Esophagus squamous epithelium (tissue), 5 donors: ENCODE data around the gene CPPED1. TPM values are rescaled to one million over a fixed set of nuclear protein-coding genes. Genes with fewer than 3 reads are reported as not detected.
A peak's percentile ranks its signal among the peaks of the same experiment; 100 is the strongest.

ENCODE experiments used
- DNase-seq: peaks from one replicate; lab custom pipeline; 2025; lab: John Stamatoyannopoulos, UW
- H3K27ac ChIP-seq, 4 donors: fragments of 200-600 bp; sonication (generic); one replicate each; pipeline ENCODE4 v1.5.1; 2016 to 2019; ENCODE audit warnings: mild to moderate bottlenecking in 1 of 4
- H3K27me3 ChIP-seq, 4 donors: fragments of 200-600 bp; sonication (generic); 1 replicate in 3 of 4; 2 replicates in 1 of 4; pipeline versions ENCODE4 v1.5.1 to v1.6.0; 2017 to 2021; ENCODE audit warnings: antibody characterized with exemption in 1 of 4
- H3K36me3 ChIP-seq, 3 donors: fragments of 200-600 bp; sonication (generic); one replicate each; pipeline ENCODE4 v1.5.1; 2016 to 2019
- H3K4me1 ChIP-seq, 3 donors: fragments of 200-600 bp; sonication (generic); one replicate each; pipeline ENCODE4 v1.5.1; 2017 to 2019
- H3K4me3 ChIP-seq, 4 donors: fragments of 200-600 bp; sonication (generic); 1 replicate in 3 of 4; 2 replicates in 1 of 4; pipeline ENCODE4 v1.5.1; 2016 to 2019; ENCODE audit warnings: mild to moderate bottlenecking in 2 of 4, moderate library complexity in 1 of 4
- H3K9me3 ChIP-seq, 3 donors: fragments of 200-600 bp; sonication (generic); one replicate each; pipeline ENCODE4 v1.5.1; 2016 to 2019
- CTCF ChIP-seq, 6 experiments: fragments of 450-650 bp in 4 of 6; fragments of 200-600 bp in 2 of 6; sonication (generic) in 2 of 6; IDR thresholded peaks; one replicate each; pipeline ENCODE4 v1.5.1; 2016 to 2019; ENCODE audit warnings: antibody characterized with exemption in 6 of 6, mild to moderate bottlenecking in 4 of 6, moderate library complexity in 4 of 6
- POLR2A ChIP-seq, 4 donors: fragments of 450-650 bp; IDR thresholded peaks; one replicate each; pipeline ENCODE4 v1.6.1; 2017; ENCODE audit warnings: antibody characterized with exemption in 4 of 4, mild to moderate bottlenecking in 4 of 4, moderate library complexity in 3 of 4
- WGBS, 2 donors: methylation state at CpG; one replicate each; pipeline ENCODE4 v1.1.5; 2018; 5-methylcytosine and 5-hydroxymethylcytosine counted together
- intact Hi-C: fragments of 100-400 bp; cut with DNase I; formaldehyde crosslinking; loops from one replicate; pipeline ENCODE4 v1.15.0; 2022
- total RNA-seq, 4 donors: library from RNA; depleted of rRNA; stranded (reverse); fragments of >200 nt; gene quantifications; one replicate each; pipeline ENCODE4 v1.1.0, GENCODE V29; 2016
- donor health status: DM: yes; HTN: yes; CAD: no.

Gene CPPED1
- total RNA-seq, 4 donors from 2014 or later: 14.3 to 45.6 (median 16.8) TPM

GRCh38 chr16:12760819-12761611 is 42.7 kb downstream of the CPPED1 start:
- DNase-seq: no peak
- H3K9me3 ChIP-seq: no peaks in the 10 kb centered on the region
- WGBS, 2 donors: 87 to 89% methylated on average over 5 to 11 of the region's 12 CpGs

GRCh38 chr16:12758670-12759558 is 44.8 kb downstream of the CPPED1 start:
- 73 to 78% methylated on average over 8 to 9 of the region's 9 CpGs for WGBS, 2 donors
- Histone ChIP-seq H3K4me1 (peaks cover 0 to 13% (median 0%) of the 10 kb centered on the region in 3 donors), H3K9me3 (no peaks in the 10 kb centered on the region), H3K27me3 (no peaks in the 10 kb centered on the region), H3K4me3 (no peak overlapping the region), H3K36me3 (no peaks in the 10 kb centered on the region), H3K27ac (no peak overlapping the region)
- TF ChIP-seq CTCF (IDR thresholded peaks at IDR 0.05): no peak
- TF ChIP-seq POLR2A (IDR thresholded peaks at IDR 0.05): no peak
- DNase-seq: no peak
- intact Hi-C loops: no loop called here

More at GRCh38 chr16:12760819-12761611, 42.7 kb downstream of the CPPED1 start:
- Histone ChIP-seq H3K4me1 (peaks cover 0 to 13% (median 0%) of the 10 kb centered on the region in 3 donors), H3K27ac (no peak overlapping the region), H3K27me3 (no peaks in the 10 kb centered on the region), H3K4me3 (no peak overlapping the region), H3K36me3 (no peaks in the 10 kb centered on the region)
- intact Hi-C loops: no loop called here
- TF ChIP-seq CTCF (IDR thresholded peaks at IDR 0.05): no peak
- TF ChIP-seq POLR2A (IDR thresholded peaks at IDR 0.05): no peak

GRCh38 chr16:12758031-12758669 is 45.5 kb downstream of the CPPED1 start:
- no peaks in the 10 kb centered on the region for H3K27me3 ChIP-seq
- H3K9me3 ChIP-seq: no peaks in the 10 kb centered on the region
- H3K36me3 ChIP-seq: no peaks in the 10 kb centered on the region
- H3K4me1 ChIP-seq: peaks cover 0 to 13% (median 0%) of the 10 kb centered on the region in 3 donors
- no peak for DNase-seq
- 75% methylated on average over 5 of the region's 5 CpGs for WGBS, 2 donors
- no peak overlapping the region for H3K4me3 ChIP-seq
- H3K27ac ChIP-seq: peak overlapping the region in 1 of 4 donors; percentile 2
- TF ChIP-seq CTCF (IDR thresholded peaks at IDR 0.05): no peak
- TF ChIP-seq POLR2A (IDR thresholded peaks at IDR 0.05): no peak
- intact Hi-C loops: no loop called here

- no peaks in the 10 kb centered on the region for H3K27me3 ChIP-seq
- DNase-seq: no peak
- no peaks in the 10 kb centered on the region for H3K9me3 ChIP-seq
- H3K36me3 ChIP-seq: no peaks in the 10 kb centered on the region
- peaks cover 0 to 13% (median 0%) of the 10 kb centered on the region in 3 donors for H3K4me1 ChIP-seq
- no peak for TF ChIP-seq POLR2A (IDR thresholded peaks at IDR 0.05)
- no peak for TF ChIP-seq CTCF (IDR thresholded peaks at IDR 0.05)
- 47 to 73% methylated on average over 4 to 7 of the region's 7 CpGs for WGBS, 2 donors
- intact Hi-C loops: no loop called here
- peak overlapping the region in 1 of 4 donors; percentile 2 for H3K27ac ChIP-seq
- no peak overlapping the region for H3K4me3 ChIP-seq
Observed at GRCh38 chr16:12757546-12757945, 46.1 kb downstream of the CPPED1 start.
